WTC11 (cell line): ENCODE results near the gene FXYD6. TPM values are rescaled to one million over a fixed set of nuclear protein-coding genes. Genes with fewer than 3 reads are reported as not detected.

Source experiments
- ATAC-seq: fragments of 200-7000 bp; cut with Tn5 transposase; 2 replicates; pipeline ENCODE4 v1.10.0; 2021; ENCODE audit warnings: mild to moderate bottlenecking, moderate library complexity
- CTCF ChIA-PET: fragments of 300-600 bp; sonication (Branson Sonifier 250); formaldehyde crosslinking; loops from one replicate; lab custom pipeline; 2021; ENCODE audit warnings: antibody characterized with exemption; lab: Charles Lee
- POLR2A ChIA-PET: fragments of 350-600 bp; sonication (Branson Sonifier 250); formaldehyde crosslinking; loops from one replicate; lab custom pipeline; 2021; ENCODE audit warnings: antibody characterized with exemption; lab: Charles Lee
- DNase-seq: peaks from one replicate; pipeline ENCODE4 v3.0.0; 2021; ENCODE audit warnings: low spot score
- H3K27ac Mint-ChIP-seq: 2 replicates; pipeline ENCODE4 v1.8.0; 2021; ENCODE audit warnings: mixed read lengths
- H3K27me3 Mint-ChIP-seq: 2 replicates; pipeline ENCODE4 v1.8.0; 2021; ENCODE audit warnings: low read depth, mild to moderate bottlenecking, moderate library complexity, mixed read lengths
- H3K36me3 Mint-ChIP-seq: 2 replicates; pipeline ENCODE4 v1.8.0; 2021; ENCODE audit warnings: mixed read lengths
- H3K4me1 Mint-ChIP-seq: 2 replicates; pipeline ENCODE4 v1.8.0; 2022; ENCODE audit warnings: mixed read lengths
- H3K4me3 Mint-ChIP-seq: 2 replicates; pipeline ENCODE4 v1.8.0; 2021; ENCODE audit warnings: mild to moderate bottlenecking, moderate library complexity, mixed read lengths
- H3K9me3 Mint-ChIP-seq: 2 replicates; pipeline ENCODE4 v1.8.0; 2021; ENCODE audit warnings: mixed read lengths
- ATF1 ChIP-seq: sonication (generic); formaldehyde crosslinking; IDR thresholded peaks from 2 replicates; pipeline ENCODE4 v1.8.1; 2023; ENCODE audit warnings: mild to moderate bottlenecking, moderate library complexity, missing genetic modification reagents
- FOXP1 ChIP-seq: sonication (generic); formaldehyde crosslinking; IDR thresholded peaks from 2 replicates; pipeline ENCODE4 v1.8.0; 2022; ENCODE audit warnings: missing genetic modification reagents, mild to moderate bottlenecking, moderate library complexity, borderline replicate concordance
- GRHL2 ChIP-seq: fragments of 250-450 bp; sonication (Bioruptor Pico); IDR thresholded peaks from 2 replicates; pipeline ENCODE4 v1.8.0; 2022; ENCODE audit warnings: mild to moderate bottlenecking, moderate library complexity; ENCODE audit not compliant: insufficient replicate concordance, severe bottlenecking
- GTF2I ChIP-seq: fragments of 250-450 bp; sonication (Bioruptor Pico); conservative IDR thresholded peaks from 2 replicates; pipeline ENCODE4 v1.4.0; 2021; ENCODE audit warnings: mild to moderate bottlenecking
- HMGA2 ChIP-seq: fragments of 250-450 bp; sonication (Bioruptor Pico); IDR thresholded peaks from 2 replicates; pipeline ENCODE4 v1.4.0; 2021; ENCODE audit warnings: mild to moderate bottlenecking, moderate library complexity
- JAZF1 ChIP-seq: fragments of 250-450 bp; sonication (Bioruptor Pico); IDR thresholded peaks from 2 replicates; pipeline ENCODE4 v1.9.0; 2021; ENCODE audit warnings: moderate library complexity, mild to moderate bottlenecking, inconsistent platforms
- KAT7 ChIP-seq: sonication (generic); formaldehyde crosslinking; IDR thresholded peaks from 2 replicates; pipeline ENCODE4 v1.8.1; 2023; ENCODE audit warnings: missing genetic modification reagents, mild to moderate bottlenecking, borderline replicate concordance
- MYBL2 ChIP-seq: sonication (generic); formaldehyde crosslinking; IDR thresholded peaks from 2 replicates; pipeline ENCODE4 v1.8.1; 2023; ENCODE audit warnings: mild to moderate bottlenecking, moderate library complexity, missing genetic modification reagents
- NFATC4 ChIP-seq: fragments of 250-450 bp; sonication (Bioruptor Pico); IDR thresholded peaks from 2 replicates; pipeline ENCODE4 v1.9.0; 2021; ENCODE audit warnings: mild to moderate bottlenecking
- NR1H2 ChIP-seq: sonication (generic); formaldehyde crosslinking; IDR thresholded peaks from 2 replicates; pipeline ENCODE4 v1.9.0; 2021; ENCODE audit warnings: mild to moderate bottlenecking, moderate library complexity, missing genetic modification reagents
- PRDM15 ChIP-seq: sonication (generic); formaldehyde crosslinking; IDR thresholded peaks from 2 replicates; pipeline ENCODE4 v1.8.0; 2022; ENCODE audit warnings: missing genetic modification reagents
- SP1 ChIP-seq: sonication (generic); formaldehyde crosslinking; conservative IDR thresholded peaks from 2 replicates; pipeline ENCODE4 v1.8.1; 2022; ENCODE audit warnings: missing genetic modification reagents
- USF1 ChIP-seq: sonication (generic); formaldehyde crosslinking; IDR thresholded peaks from 2 replicates; pipeline ENCODE4 v1.8.0; 2022; ENCODE audit warnings: mild to moderate bottlenecking, missing genetic modification reagents
- ZMAT4 ChIP-seq: fragments of 250-450 bp; sonication (Bioruptor Pico); IDR thresholded peaks from 2 replicates; pipeline ENCODE4 v1.9.0; 2021; ENCODE audit warnings: mild to moderate bottlenecking
- ZNF671 ChIP-seq: fragments of 250-450 bp; sonication (Bioruptor Pico); IDR thresholded peaks from 2 replicates; pipeline ENCODE4 v1.8.0; 2021; ENCODE audit warnings: mild to moderate bottlenecking
- total RNA-seq: library from RNA; stranded (reverse); gene quantifications from 3 replicates; pipeline ENCODE4 v1.2.3, GENCODE V29; 2021
- TF ChIP-seq, protein P1 (sequence below): fragments of 200-600 bp; IDR thresholded peaks from 2 replicates; pipeline ENCODE4 v1.8.0; 2022; ENCODE audit warnings: antibody characterized with exemption

Gene FXYD6
- total RNA-seq, 1 experiment from 2014 or later, result 26.2 TPM

GRCh38 chr11:117820071-117820470 is 56.4 kb downstream of the FXYD6 start:
- no peak overlapping the region for H3K27ac Mint-ChIP-seq
- no peak overlapping the region for H3K4me3 Mint-ChIP-seq
- H3K9me3 Mint-ChIP-seq, result no peaks in the 10 kb centered on the region
- TF ChIP-seq ZNF671 (CRISPR knock-in tag) (no peak), GTF2I (CRISPR knock-in tag) (no peak), MYBL2 (CRISPR knock-in tag) (no peak), KAT7 (CRISPR knock-in tag) (no peak), JAZF1 (CRISPR knock-in tag) (no peak), HMGA2 (CRISPR knock-in tag) (no peak), ZMAT4 (no peak), USF1 (CRISPR knock-in tag) (no peak), ATF1 (no peak), NR1H2 (CRISPR knock-in tag) (no peak), PRDM15 (CRISPR knock-in tag) (no peak), GRHL2 (CRISPR knock-in tag) (no peak)
- no peaks in the 10 kb centered on the region for H3K36me3 Mint-ChIP-seq
- peaks cover 5% of the 10 kb centered on the region; the same call in 1 of the 2 replicates for H3K27me3 Mint-ChIP-seq
- peaks cover 59% of the 10 kb centered on the region for H3K4me1 Mint-ChIP-seq
- ATAC-seq (no peak), DNase-seq (no peak)
- POLR2A ChIA-PET, result no interaction called here
- CTCF ChIA-PET, result interaction anchor here (0.6 to 13.0 kb wide), 11 partner anchors 12 to 394 kb away, joined by 3 to 336 read pairs (median 6); partner anchors contain the start of gene TMPRSS13

GRCh38 chr11:117819096-117820040 is 57.1 kb downstream of the FXYD6 start:
- ChIA-PET POLR2A (no interaction called here), CTCF (interaction anchor here (0.6 to 13.0 kb wide), 38 partner anchors 10 to 393 kb away, joined by 3 to 336 read pairs (median 5); partner anchors contain the start of genes IL10RA and TMPRSS13)
- no peaks in the 10 kb centered on the region for H3K9me3 Mint-ChIP-seq

DNA sequence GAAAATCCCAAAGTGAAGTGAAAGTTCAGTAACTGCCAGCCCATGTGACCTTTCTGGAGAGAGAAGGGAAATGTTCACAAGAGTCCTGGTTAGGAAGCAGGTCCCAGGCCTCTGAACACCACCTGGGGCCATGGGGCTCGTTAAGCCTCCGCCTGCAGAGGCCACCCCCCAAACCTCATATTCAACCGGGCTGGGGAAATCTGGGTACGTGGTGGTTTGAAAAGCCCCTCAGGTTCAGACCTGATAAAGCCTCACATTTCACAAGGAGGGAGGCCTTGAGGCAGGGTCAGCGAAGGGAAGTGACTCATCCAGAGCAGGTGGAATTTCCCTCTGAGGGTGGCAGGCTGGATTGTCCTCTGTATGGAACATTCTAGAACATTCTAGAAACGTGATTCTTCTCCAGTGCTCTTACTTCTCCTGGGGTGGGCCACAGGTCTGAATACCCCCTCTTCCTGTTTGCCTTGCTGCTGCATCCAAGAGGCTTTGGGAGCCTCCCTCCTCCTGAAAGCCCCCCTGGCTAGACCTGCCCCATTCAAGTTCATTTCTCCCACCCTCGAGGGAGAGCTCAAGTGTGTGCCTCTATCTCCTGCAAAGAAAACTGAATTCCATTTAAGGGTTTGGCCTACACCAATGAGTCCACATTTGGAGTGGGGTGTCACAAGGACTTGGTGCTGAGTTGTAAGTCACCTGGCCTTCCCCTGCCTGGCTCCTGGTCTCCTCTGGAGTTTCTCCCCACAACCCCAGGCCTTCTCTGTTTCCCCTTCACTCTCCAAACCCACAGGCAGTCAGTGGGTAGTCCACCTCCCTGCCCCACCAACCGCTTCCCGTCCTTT is 58.2 kb downstream of the FXYD6 start:
- CTCF ChIA-PET, result interaction anchor here (0.6 to 13.0 kb wide), 65 partner anchors 9 to 407 kb away, joined by 3 to 336 read pairs (median 4); partner anchors contain the start of genes DSCAML1, FXYD6, IL10RA and TMPRSS13
- ATAC-seq, result no peak

More at GRCh38 chr11:117819096-117820040, 57.1 kb downstream of the FXYD6 start:
- H3K27ac Mint-ChIP-seq, result no peak overlapping the region
- H3K4me3 Mint-ChIP-seq, result no peak overlapping the region
- no peaks in the 10 kb centered on the region for H3K36me3 Mint-ChIP-seq
- peaks cover 5% of the 10 kb centered on the region; the same call in 1 of the 2 replicates for H3K27me3 Mint-ChIP-seq
- TF ChIP-seq GRHL2 (CRISPR knock-in tag) (no peak), SP1 (CRISPR knock-in tag) (0 out of 2 replicates have a peak, but pooled peaks have one; percentile 33), FOXP1 (CRISPR knock-in tag) (peak; percentile 18; the same call in 1 of the 2 replicates)
- DNase-seq (peak; percentile 82), ATAC-seq (peak; percentile 43)
- H3K4me1 Mint-ChIP-seq, result peaks cover 59% of the 10 kb centered on the region

More for the DNA sequence above, 58.2 kb downstream of the FXYD6 start:
- peaks cover 5% of the 10 kb centered on the region; the same call in 1 of the 2 replicates for H3K27me3 Mint-ChIP-seq
- POLR2A ChIA-PET, result no interaction called here
- no peak overlapping the region; the same call in 1 of the 2 replicates for H3K4me3 Mint-ChIP-seq
- no peak for TF ChIP-seq NFATC4 (CRISPR knock-in tag)
- TF ChIP-seq, protein P1, sequence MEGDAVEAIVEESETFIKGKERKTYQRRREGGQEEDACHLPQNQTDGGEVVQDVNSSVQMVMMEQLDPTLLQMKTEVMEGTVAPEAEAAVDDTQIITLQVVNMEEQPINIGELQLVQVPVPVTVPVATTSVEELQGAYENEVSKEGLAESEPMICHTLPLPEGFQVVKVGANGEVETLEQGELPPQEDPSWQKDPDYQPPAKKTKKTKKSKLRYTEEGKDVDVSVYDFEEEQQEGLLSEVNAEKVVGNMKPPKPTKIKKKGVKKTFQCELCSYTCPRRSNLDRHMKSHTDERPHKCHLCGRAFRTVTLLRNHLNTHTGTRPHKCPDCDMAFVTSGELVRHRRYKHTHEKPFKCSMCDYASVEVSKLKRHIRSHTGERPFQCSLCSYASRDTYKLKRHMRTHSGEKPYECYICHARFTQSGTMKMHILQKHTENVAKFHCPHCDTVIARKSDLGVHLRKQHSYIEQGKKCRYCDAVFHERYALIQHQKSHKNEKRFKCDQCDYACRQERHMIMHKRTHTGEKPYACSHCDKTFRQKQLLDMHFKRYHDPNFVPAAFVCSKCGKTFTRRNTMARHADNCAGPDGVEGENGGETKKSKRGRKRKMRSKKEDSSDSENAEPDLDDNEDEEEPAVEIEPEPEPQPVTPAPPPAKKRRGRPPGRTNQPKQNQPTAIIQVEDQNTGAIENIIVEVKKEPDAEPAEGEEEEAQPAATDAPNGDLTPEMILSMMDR, result peak; percentile 14; the same call in 1 of the 2 replicates
- no peak for TF ChIP-seq MYBL2 (CRISPR knock-in tag)
- DNase-seq, result no peak
- peaks cover 60% of the 10 kb centered on the region for H3K4me1 Mint-ChIP-seq
- H3K27ac Mint-ChIP-seq, result no peak overlapping the region
- no peaks in the 10 kb centered on the region for H3K36me3 Mint-ChIP-seq
- H3K9me3 Mint-ChIP-seq, result no peaks in the 10 kb centered on the region
